SK-N-SH (cell line): ENCODE results near the gene CHMP4A. TPM values are rescaled to one million over a fixed set of nuclear protein-coding genes. Genes with fewer than 3 reads are reported as not detected.

ENCODE experiments used
- CTCF ChIA-PET: fragments of 300-600, 350-600 bp; formaldehyde crosslinking; extraction: SDS; loops from one replicate; lab custom pipeline; 2021; lab: Yijun Ruan, JAX
- POLR2A ChIA-PET: fragments of 350-600 bp; sonication (Branson Sonifier 250); formaldehyde crosslinking; extraction: SDS; loops from one replicate; lab custom pipeline; 2020; ENCODE audit warnings: antibody characterized with exemption, inconsistent platforms; lab: Yijun Ruan, JAX
- DNase-seq: peaks from one replicate; pipeline ENCODE4 v3.0.0; 2012
- H2AFZ ChIP-seq: fragments of 200-600 bp; sonication (generic); 2 replicates; pipeline ENCODE4 v1.8.1; 2016; ENCODE audit warnings: antibody characterized with exemption, mild to moderate bottlenecking, low read depth
- H3F3A ChIP-seq: fragments of 200-600 bp; sonication (generic); replicated peaks from 2 replicates; pipeline ENCODE3; 2016; ENCODE audit warnings: antibody characterized with exemption, mild to moderate bottlenecking; ENCODE audit not compliant: insufficient read depth
- H3K27ac ChIP-seq, 2 experiments: fragments of 200-500 bp in 1 of 2; fragments of 200-600 bp in 1 of 2; sonication (Bioruptor generic) in 1 of 2; sonication (generic), shearing (Covaris generic) in 1 of 2; 2 replicates each; pipeline versions ENCODE4 v1.5.1 to v1.6.1; 2014 to 2016; ENCODE audit warnings: low read depth in 2 of 2, inconsistent platforms in 1 of 2, low read length in 1 of 2, mild to moderate bottlenecking in 1 of 2, mixed read lengths in 1 of 2
- H3K27me3 ChIP-seq: fragments of 200-600 bp; sonication (generic), shearing (Covaris generic); 2 replicates; pipeline ENCODE4 v1.6.1; 2016; ENCODE audit warnings: mixed run types; ENCODE audit not compliant: insufficient read depth
- H3K36me3 ChIP-seq, 2 experiments: fragments of 200-500 bp in 1 of 2; fragments of 200-600 bp in 1 of 2; sonication (Bioruptor generic) in 1 of 2; sonication (generic) in 1 of 2; replicated peaks in 1 of 2; 2 replicates each; pipeline versions ENCODE3 to v1.5.1; 2014 to 2016; ENCODE audit warnings: low read length in 1 of 2, mild to moderate bottlenecking in 1 of 2; ENCODE audit not compliant: insufficient read depth in 2 of 2, control insufficient read depth in 1 of 2
- H3K4me1 ChIP-seq, 2 experiments: fragments of 200-500 bp in 1 of 2; fragments of 200-600 bp in 1 of 2; sonication (Bioruptor generic) in 1 of 2; sonication (generic), shearing (Covaris generic) in 1 of 2; 2 replicates each; pipeline versions ENCODE4 v1.5.1 to v1.6.1; 2014 to 2016; ENCODE audit warnings: low read depth in 1 of 2, low read length in 1 of 2, mixed run types in 1 of 2; ENCODE audit not compliant: insufficient read depth in 2 of 2, control insufficient read depth in 1 of 2
- H3K4me2 ChIP-seq: fragments of 200-600 bp; sonication (generic), shearing (Covaris generic); 2 replicates; pipeline ENCODE4 v1.6.1; 2017; ENCODE audit warnings: mixed run types
- H3K4me3 ChIP-seq, 2 experiments: fragments of 200-500 bp in 1 of 2; fragments of 200-600 bp in 1 of 2; sonication (Bioruptor generic) in 1 of 2; sonication (generic), shearing (Covaris generic) in 1 of 2; 2 replicates each; pipeline versions ENCODE4 v1.5.1 to v1.8.1; 2014 to 2016; ENCODE audit warnings: low read depth in 2 of 2, inconsistent platforms in 1 of 2, low read length in 1 of 2, mild to moderate bottlenecking in 1 of 2, mixed read lengths in 1 of 2, moderate library complexity in 1 of 2
- H3K79me2 ChIP-seq: fragments of 200-600 bp; sonication (generic); 2 replicates; pipeline ENCODE4 v1.8.1; 2017; ENCODE audit warnings: mild to moderate bottlenecking; ENCODE audit not compliant: insufficient read depth
- H3K9ac ChIP-seq: fragments of 200-600 bp; sonication (generic); 2 replicates; pipeline ENCODE4 v1.6.1; 2017; ENCODE audit warnings: mixed run types
- H3K9me2 ChIP-seq: fragments of 200-600 bp; sonication (generic); 2 replicates; pipeline ENCODE4 v1.6.1; 2017; ENCODE audit warnings: mixed run types
- H3K9me3 ChIP-seq: fragments of 200-600 bp; sonication (generic); 2 replicates; pipeline ENCODE4 v1.6.1; 2017; ENCODE audit warnings: mixed run types, mild to moderate bottlenecking, moderate library complexity
- H4K20me1 ChIP-seq: fragments of 200-600 bp; sonication (generic); 2 replicates; pipeline ENCODE4 v1.6.1; 2017; ENCODE audit warnings: mild to moderate bottlenecking, mixed run types; ENCODE audit not compliant: insufficient read depth
- CHD2 ChIP-seq: fragments of 150-350 bp; IDR thresholded peaks from 2 replicates; pipeline ENCODE4 v1.6.1; 2018; ENCODE audit warnings: low read length; ENCODE audit not compliant: partially characterized antibody
- CTCF ChIP-seq: fragments of 200-600 bp; sonication (generic); IDR thresholded peaks from 2 replicates; pipeline ENCODE4 v1.6.1; 2017; ENCODE audit warnings: antibody characterized with exemption, mild to moderate bottlenecking, moderate library complexity
- ELF1 ChIP-seq: IDR thresholded peaks from 2 replicates; pipeline ENCODE4 v1.4.0; 2012
- FOSL2 ChIP-seq: IDR thresholded peaks from 2 replicates; pipeline ENCODE4 v1.4.0; 2012; ENCODE audit warnings: low read depth, mild to moderate bottlenecking, moderate library complexity, borderline replicate concordance
- FOXJ3 ChIP-seq: sonication (generic); formaldehyde crosslinking; IDR thresholded peaks from 2 replicates; pipeline ENCODE4 v1.5.1; 2020; ENCODE audit warnings: mild to moderate bottlenecking, missing genetic modification reagents
- FOXM1 ChIP-seq: IDR thresholded peaks from 2 replicates; pipeline ENCODE4 v1.4.0; 2012; ENCODE audit warnings: low read depth, mild to moderate bottlenecking
- GABPA ChIP-seq: IDR thresholded peaks from 2 replicates; pipeline ENCODE4 v1.4.0; 2012; ENCODE audit warnings: low read depth, mild to moderate bottlenecking
- GATA2 ChIP-seq: sonication (generic); formaldehyde crosslinking; IDR thresholded peaks from 2 replicates; pipeline ENCODE4 v1.5.0; 2020; ENCODE audit warnings: mild to moderate bottlenecking, missing genetic modification reagents
- IRF3 ChIP-seq: fragments of 150-350 bp; IDR thresholded peaks from 2 replicates; pipeline ENCODE4 v1.6.1; 2016; ENCODE audit warnings: mild to moderate bottlenecking, low read depth, low read length
- JUND ChIP-seq: IDR thresholded peaks from 2 replicates; pipeline ENCODE4 v1.4.0; 2012
- MAX ChIP-seq: IDR thresholded peaks from 2 replicates; pipeline ENCODE4 v1.4.0; 2012; ENCODE audit warnings: low read depth
- MEF2A ChIP-seq: IDR thresholded peaks from 2 replicates; pipeline ENCODE4 v1.4.0; 2012; ENCODE audit warnings: low read depth, borderline replicate concordance
- MXI1 ChIP-seq: IDR thresholded peaks from 2 replicates; pipeline ENCODE4 v1.6.1; 2012; ENCODE audit warnings: mild to moderate bottlenecking, low read depth, low read length, improper control_type of control experiment
- NFIC ChIP-seq: IDR thresholded peaks from 2 replicates; pipeline ENCODE4 v1.4.0; 2012; ENCODE audit warnings: borderline replicate concordance
- NRF1 ChIP-seq: IDR thresholded peaks from 2 replicates; pipeline ENCODE4 v1.6.1; 2012; ENCODE audit warnings: low read depth, mild to moderate bottlenecking, low read length
- PBX3 ChIP-seq: IDR thresholded peaks from 2 replicates; pipeline ENCODE4; 2012
- RAD21 ChIP-seq: IDR thresholded peaks from 2 replicates; pipeline ENCODE4 v1.6.1; 2012; ENCODE audit warnings: mild to moderate bottlenecking, low read length
- RCOR1 ChIP-seq: fragments of 150-350 bp; IDR thresholded peaks from 2 replicates; pipeline ENCODE4 v1.6.1; 2017; ENCODE audit warnings: antibody characterized with exemption, low read length
- RFX5 ChIP-seq: IDR thresholded peaks from 2 replicates; pipeline ENCODE4 v1.6.1; 2012; ENCODE audit warnings: mild to moderate bottlenecking, improper control_type of control experiment, low read length
- RXRA ChIP-seq: IDR thresholded peaks from 2 replicates; pipeline ENCODE4 v1.4.0; 2012; ENCODE audit warnings: low read depth, mild to moderate bottlenecking, borderline replicate concordance
- SIN3A ChIP-seq: IDR thresholded peaks from 2 replicates; pipeline ENCODE4 v1.6.1; 2012; ENCODE audit warnings: low read depth, mild to moderate bottlenecking, low read length, moderate library complexity, borderline replicate concordance
- SMC3 ChIP-seq: IDR thresholded peaks from 2 replicates; pipeline ENCODE4 v1.6.1; 2012; ENCODE audit warnings: low read depth, low read length, improper control_type of control experiment
- TAF1 ChIP-seq: IDR thresholded peaks from 2 replicates; pipeline ENCODE4 v1.6.1; 2012; ENCODE audit warnings: low read depth, mild to moderate bottlenecking, low read length, moderate library complexity, borderline replicate concordance
- TCF12 ChIP-seq: IDR thresholded peaks from 2 replicates; pipeline ENCODE4 v1.4.0; 2012
- USF1 ChIP-seq: IDR thresholded peaks from 2 replicates; pipeline ENCODE4 v1.4.0; 2012; ENCODE audit warnings: low read depth, borderline replicate concordance
- USF2 ChIP-seq: fragments of 150-350 bp; IDR thresholded peaks from 2 replicates; pipeline ENCODE4 v1.6.1; 2017; ENCODE audit warnings: antibody characterized with exemption, low read length, low read depth, borderline replicate concordance
- YY1 ChIP-seq: IDR thresholded peaks from 2 replicates; pipeline ENCODE4 v1.4.0; 2012; ENCODE audit warnings: low read depth, mild to moderate bottlenecking
- WGBS: methylation state at CpG from one replicate; pipeline ENCODE4 v1.1.6; 2017; ENCODE audit warnings: low lambda C conversion rate; 5-methylcytosine and 5-hydroxymethylcytosine counted together
- polyA plus RNA-seq, 3 experiments: library from polyadenylated mRNA; depleted of rRNA; stranded (reverse); fragments of >200 nt; gene quantifications; 2 replicates each; pipeline ENCODE4 v1.2.3, GENCODE V29; 2012

Gene CHMP4A
- polyA plus RNA-seq, 1 of the 3 experiments (the other 2 are of a cell fraction): 92.4 TPM

- peaks cover 32 to 36% of the 10 kb centered on the region in 2 experiments for H3K36me3 ChIP-seq
- DNase-seq: peak; percentile 88
- peaks cover 7% of the 10 kb centered on the region for H3F3A ChIP-seq
- peak within 1 kb of the TSS; percentile 80 for H2AFZ ChIP-seq
- under 1% methylated on average over 21 of the region's 30 CpGs for WGBS
- no peaks in the 10 kb centered on the region for H3K27me3 ChIP-seq
- peak within 1 kb of the TSS; percentile 91 for H3K4me2 ChIP-seq
- peak within 1 kb of the TSS; percentile 82 to 93 for H3K4me3 ChIP-seq
- peak within 1 kb of the TSS; percentile 89 to 99 for H3K27ac ChIP-seq
- H3K9me3 ChIP-seq: no peaks in the 10 kb centered on the region
- no peaks in the 10 kb centered on the region for H3K9me2 ChIP-seq
- peaks cover 19 to 24% of the 10 kb centered on the region in 2 experiments; a peak in 3 of 4 replicates for H3K4me1 ChIP-seq
- peaks cover 85% of the 10 kb centered on the region for H3K79me2 ChIP-seq
- ChIA-PET CTCF (interaction anchor here (2.1 kb wide), 1 partner anchor 10 kb away, joined by 12 read pairs; the partner anchor contains the start of gene TINF2), POLR2A (interaction anchor here (1.7 kb wide), 1 partner anchor 10 kb away, joined by 8 read pairs; the partner anchor contains the start of gene TINF2)
- H3K9ac ChIP-seq: peak within 1 kb of the TSS; percentile 82
- H4K20me1 ChIP-seq: peaks cover 2% of the 10 kb centered on the region; the same call in 1 of the 2 replicates
- TF ChIP-seq USF1 (no peak), RCOR1 (no peak), ELF1 (peak; percentile 67; the same call in 1 of the 2 replicates), FOXJ3 (CRISPR knock-in tag) (no peak), NRF1 (no peak), RXRA (no peak), SMC3 (no peak), YY1 (peak; percentile 16; the same call in 1 of the 2 replicates), MXI1 (peak; percentile 40; the same call in 1 of the 2 replicates), SIN3A (no peak; the same call in 1 of the 2 replicates), TAF1 (peak; percentile 40; the same call in 1 of the 2 replicates), RFX5 (no peak), JUND (no peak), CTCF (no peak), CHD2 (peak; percentile 55), NFIC (no peak), RAD21 (no peak), MAX (0 out of 2 replicates have a peak, but pooled peaks have one; percentile 14), FOXM1 (no peak), GATA2 (CRISPR knock-in tag) (no peak), IRF3 (no peak), USF2 (no peak), PBX3 (no peak), FOSL2 (no peak), TCF12 (no peak), GABPA (peak; percentile 81), MEF2A (no peak)
Observed at GRCh38 chr14:24232121-24232644, 18.9 kb upstream of the CHMP4A start, which contains the start of gene NEDD8. Gene NEDD8, minus strand, starts transcription at chr14:24232367. Its CDS starts 100 bp downstream, at chr14:24232267.
